ENCODE data around the gene PREP.

PREP gene

GRCh38 chr6:105391705-105392104 is 11.2 kb downstream of the PREP start:
- no peak for DNase-seq

GRCh38 chr6:105389543-105389942 is 13.3 kb downstream of the PREP start:
- no peak for DNase-seq

GRCh38 chr6:105388392-105388791 is 14.5 kb downstream of the PREP start:
- no peak for DNase-seq

GRCh38 chr6:105384004-105384403 is 18.9 kb downstream of the PREP start:
- DNase-seq: no peak

- DNase-seq: no peak
These were observed 19.9 kb downstream of the PREP start for GRCh38 chr6:105382958-105383357.

- no peak for DNase-seq
These were observed 20.4 kb downstream of the PREP start for GRCh38 chr6:105382496-105382895.

GRCh38 chr6:105380634-105381033 is 22.2 kb downstream of the PREP start:
- DNase-seq: no peak

- DNase-seq: no peak
These were observed 27.1 kb downstream of the PREP start for GRCh38 chr6:105375797-105376196.

- DNase-seq: no peak
These were observed 28.9 kb downstream of the PREP start for GRCh38 chr6:105374010-105374420.

- DNase-seq: no peak
These were observed 29.4 kb downstream of the PREP start for GRCh38 chr6:105373481-105373880.

DNA sequence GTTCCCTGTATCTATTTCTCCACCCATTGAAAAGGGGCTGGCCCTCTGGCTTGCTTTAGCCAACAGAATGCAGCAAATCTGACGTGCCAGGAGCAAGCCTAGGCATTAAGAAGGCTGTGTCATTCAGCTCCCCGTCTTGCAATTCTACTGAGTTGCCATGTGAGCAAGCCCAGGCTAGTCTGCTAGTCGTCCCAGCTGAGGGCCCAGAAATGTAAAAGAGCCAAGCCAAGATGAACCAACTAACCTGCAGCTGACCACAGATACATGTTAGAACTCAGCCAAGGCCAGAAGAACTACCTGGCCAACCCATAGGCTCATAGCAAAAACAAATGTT is 30.1 kb downstream of the PREP start:
- DNase-seq: no peak

GRCh38 chr6:105372142-105372848 is 30.6 kb downstream of the PREP start:
- no peak for DNase-seq

- DNase-seq: no peak
These were observed 32.5 kb downstream of the PREP start for GRCh38 chr6:105370351-105370750.

DNA sequence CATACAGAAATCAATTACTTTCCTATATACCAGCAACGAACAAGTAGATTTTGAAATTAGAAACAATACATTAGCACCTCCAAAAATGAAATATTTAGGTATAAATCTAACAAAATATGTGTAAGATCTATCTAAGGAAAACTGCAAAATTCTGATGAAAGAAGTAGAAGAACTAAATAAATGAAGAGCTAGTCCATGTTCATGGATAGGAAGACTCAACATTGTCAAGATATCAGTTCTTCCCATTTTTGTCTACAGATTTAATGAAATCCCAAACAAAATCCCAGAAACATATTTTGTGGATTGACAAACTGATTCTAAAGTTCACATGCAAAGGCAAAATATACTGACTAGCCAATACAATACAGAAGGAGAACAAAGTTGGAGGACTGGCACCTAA is 33.7 kb downstream of the PREP start:
- DNase-seq: no peak

GRCh38 chr6:105364243-105364642 is 38.6 kb downstream of the PREP start:
- DNase-seq: no peak

GRCh38 chr6:105363100-105363754 is 39.7 kb downstream of the PREP start:
- DNase-seq: peak; percentile 38

DNA sequence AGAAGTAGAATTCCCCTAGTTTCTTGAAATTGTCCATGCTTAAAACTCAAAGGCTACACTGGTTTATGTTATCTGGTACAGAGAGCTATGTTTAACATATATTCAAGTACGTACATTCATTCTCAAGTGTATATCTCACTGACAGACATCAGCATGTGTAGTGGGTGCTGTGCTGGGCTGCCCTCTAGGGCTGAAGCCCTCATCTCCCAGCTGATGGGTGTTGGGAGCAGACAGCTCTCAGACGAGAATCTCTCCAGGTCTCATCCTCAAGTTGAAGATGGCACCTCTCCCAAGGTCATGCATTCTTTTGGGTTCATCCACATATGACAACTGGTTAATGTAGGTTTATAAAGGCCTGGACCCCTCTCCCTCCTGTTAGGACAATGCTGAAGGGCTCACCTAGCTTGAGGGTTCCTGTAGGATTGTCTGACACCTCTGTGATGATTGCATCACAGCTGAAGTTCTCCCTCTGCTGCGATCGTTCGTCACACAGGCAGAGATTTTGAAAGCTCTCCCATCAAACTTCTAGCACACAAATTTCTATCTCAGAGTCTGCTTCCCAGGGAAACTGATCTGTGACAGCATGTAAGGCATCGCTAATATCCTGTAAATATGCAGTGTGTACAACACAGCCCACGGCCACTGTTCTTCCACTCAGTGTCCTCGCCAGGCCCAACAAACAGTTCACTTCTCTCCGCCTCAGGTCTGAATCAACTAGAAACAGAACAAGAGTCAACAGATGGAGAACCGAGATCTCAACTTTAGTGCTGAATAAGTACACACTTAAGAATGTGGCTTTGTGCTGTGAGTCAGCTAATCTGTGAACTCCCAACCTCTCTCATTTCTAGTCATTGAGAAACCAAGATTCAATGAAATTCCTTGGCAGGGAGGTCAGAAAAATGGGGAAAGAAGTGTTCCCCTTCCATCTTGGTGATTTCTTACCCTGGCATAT is 43.2 kb downstream of the PREP start:
- no peak for DNase-seq

GRCh38 chr6:105357165-105357564 is 45.7 kb downstream of the PREP start:
- DNase-seq: peak; percentile 44

DNA sequence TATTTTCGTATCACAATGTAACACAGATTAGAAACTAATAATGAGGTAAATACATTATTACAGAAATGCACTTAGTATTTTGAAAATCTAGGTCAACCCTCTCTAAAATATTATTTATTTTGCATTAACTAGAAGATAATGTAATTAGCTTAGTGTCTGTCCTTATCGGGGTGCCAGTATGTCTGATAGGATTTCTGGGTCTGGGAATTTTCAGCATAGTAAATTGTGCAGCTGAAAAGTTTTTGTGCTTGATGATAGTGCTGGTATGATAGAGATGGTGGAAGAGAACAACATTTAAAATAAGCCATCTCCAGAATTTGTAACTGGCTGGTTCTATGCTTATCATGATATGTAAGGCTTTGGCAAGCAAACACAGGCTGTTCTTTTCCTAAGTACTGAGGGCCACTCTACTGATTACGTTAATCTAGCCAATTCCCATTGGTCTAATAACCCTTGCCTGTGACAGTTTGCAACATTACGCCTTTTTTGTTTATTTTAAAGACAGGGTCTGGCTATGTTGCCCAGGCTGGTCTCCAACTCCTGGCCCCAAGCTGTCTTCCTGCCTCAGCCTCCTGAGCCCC is 50.8 kb downstream of the PREP start:
- DNase-seq: no peak

DNA sequence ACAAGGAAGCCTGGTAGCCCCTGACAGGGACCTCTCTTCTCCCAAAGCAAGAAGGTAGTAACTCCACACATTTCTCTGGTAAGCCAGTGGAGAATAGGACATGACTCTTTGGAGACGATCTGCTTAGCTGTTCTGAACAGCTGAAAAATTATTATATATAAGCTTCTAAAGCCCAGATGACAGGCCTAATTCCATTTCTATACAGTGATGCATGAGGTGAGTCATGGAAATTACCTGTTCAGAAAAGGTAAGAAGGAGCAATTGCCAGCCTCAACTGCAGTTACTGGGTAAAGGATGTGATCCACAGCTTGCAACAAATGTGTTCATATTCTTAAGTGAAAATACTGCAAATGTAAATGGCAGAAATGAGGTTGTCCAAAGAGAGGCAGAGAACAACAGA is 54.0 kb downstream of the PREP start:
- no peak for DNase-seq

- no peak for DNase-seq
These were observed 56.8 kb downstream of the PREP start for GRCh38 chr6:105346052-105346451.

DNA sequence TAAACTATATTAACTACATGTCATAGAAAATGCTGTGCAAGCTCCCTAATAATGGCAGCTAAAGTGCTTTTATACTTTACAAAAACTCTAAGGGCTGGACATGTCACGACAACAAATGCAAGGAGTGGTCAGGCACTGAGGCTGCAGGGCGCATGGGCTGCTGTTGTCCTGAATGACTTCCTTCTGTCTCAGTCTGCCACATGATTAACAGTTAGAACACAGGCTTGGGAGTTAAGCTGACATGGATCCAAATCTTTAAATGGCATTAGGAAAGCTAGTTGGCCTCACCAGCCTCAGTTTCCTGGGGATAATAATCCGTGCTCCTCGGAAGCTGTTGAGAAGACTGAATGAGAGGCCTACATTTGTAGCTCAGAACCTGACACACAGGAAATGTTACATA is 57.4 kb downstream of the PREP start:
- DNase-seq: no peak

- DNase-seq: no peak
These were observed 58.0 kb downstream of the PREP start for GRCh38 chr6:105344881-105345370.
